NT2/D1 (cell line): Measurements from ENCODE around the gene DPP6.

Experiments used
- SUZ12 ChIP-seq: IDR thresholded peaks from 2 replicates; pipeline ENCODE4 v1.6.1; 2011; ENCODE audit not compliant: insufficient read length, insufficient read depth; ENCODE audit errors: extremely low read depth
- ZNF274 ChIP-seq: IDR thresholded peaks from 2 replicates; pipeline ENCODE4 v1.6.1; 2011; ENCODE audit warnings: mild to moderate bottlenecking, low read depth, low read length

GRCh38 chr7:154330318-154330717, 278.1 kb downstream of the DPP6 start:
- TF ChIP-seq SUZ12 (no peak), ZNF274 (no peak)
